GM23338 (cell line): ENCODE results near the gene SNRPD2. TPM values are rescaled to one million over a fixed set of nuclear protein-coding genes. Genes with fewer than 3 reads are reported as not detected.

Experiments
- ATAC-seq: fragments of 200-7000 bp; cut with Tn5 transposase; 3 replicates; pipeline ENCODE4 v1.9.1; 2020
- DNase-seq: peaks from one replicate; pipeline ENCODE4 v3.0.0-alpha.2; 2015; ENCODE audit warnings: low spot score
- H2AFZ ChIP-seq: fragments of 200-600 bp; sonication (generic); 2 replicates; pipeline ENCODE4 v1.8.0; 2016; ENCODE audit warnings: antibody characterized with exemption, mild to moderate bottlenecking, moderate library complexity
- H3F3A ChIP-seq: fragments of 200-600 bp; sonication (generic); replicated peaks from 2 replicates; pipeline ENCODE4 v1.8.0; 2017; ENCODE audit warnings: antibody characterized with exemption, mixed run types, low read depth
- H3K27ac ChIP-seq: fragments of 200-600 bp; sonication (generic); 2 replicates; pipeline ENCODE4 v1.6.1; 2016; ENCODE audit warnings: low read depth
- H3K27me3 ChIP-seq: fragments of 200-600 bp; sonication (generic); 2 replicates; pipeline ENCODE4 v1.8.0; 2016; ENCODE audit warnings: mild to moderate bottlenecking, mixed run types, moderate library complexity; ENCODE audit not compliant: insufficient read depth
- H3K36me3 ChIP-seq: fragments of 200-600 bp; sonication (generic); 2 replicates; pipeline ENCODE4 v1.8.0; 2016; ENCODE audit warnings: mild to moderate bottlenecking; ENCODE audit not compliant: insufficient read depth
- H3K4me1 ChIP-seq: fragments of 200-600 bp; sonication (generic); 2 replicates; pipeline ENCODE4 v1.8.0; 2016; ENCODE audit warnings: mild to moderate bottlenecking, moderate library complexity; ENCODE audit not compliant: insufficient read depth
- H3K4me2 ChIP-seq: fragments of 200-600 bp; sonication (generic); 2 replicates; pipeline ENCODE4 v1.7.1; 2017; ENCODE audit warnings: mixed run types
- H3K4me3 ChIP-seq: fragments of 200-600 bp; sonication (generic); 2 replicates; pipeline ENCODE4 v1.6.1; 2016; ENCODE audit warnings: mixed run types
- H3K79me2 ChIP-seq: fragments of 200-600 bp; sonication (generic); replicated peaks from 2 replicates; pipeline ENCODE4 v1.8.0; 2017; ENCODE audit warnings: mild to moderate bottlenecking; ENCODE audit not compliant: insufficient read depth
- H3K9me2 ChIP-seq: fragments of 200-600 bp; sonication (generic); 2 replicates; pipeline ENCODE4 v1.8.0; 2017; ENCODE audit not compliant: insufficient read depth
- H4K20me1 ChIP-seq: fragments of 200-600 bp; sonication (generic); replicated peaks from 2 replicates; pipeline ENCODE4 v1.8.0; 2017; ENCODE audit warnings: mild to moderate bottlenecking; ENCODE audit not compliant: insufficient read depth
- H3K27ac Mint-ChIP-seq: 2 replicates; pipeline ENCODE4 v1.8.0; 2020; ENCODE audit warnings: inconsistent platforms, mild to moderate bottlenecking, moderate library complexity, mixed read lengths
- H3K27me3 Mint-ChIP-seq: 3 replicates; pipeline ENCODE4 v1.8.0; 2022; ENCODE audit warnings: low read depth, mild to moderate bottlenecking, moderate library complexity, mixed read lengths, inconsistent platforms; ENCODE audit not compliant: insufficient read depth, poor library complexity
- H3K36me3 Mint-ChIP-seq: 3 replicates; pipeline ENCODE4 v1.8.0; 2021; ENCODE audit warnings: low read depth, mild to moderate bottlenecking, inconsistent platforms, moderate library complexity, mixed read lengths
- H3K4me1 Mint-ChIP-seq: 3 replicates; pipeline ENCODE4 v1.8.0; 2020; ENCODE audit warnings: mild to moderate bottlenecking, inconsistent platforms, mixed read lengths
- H3K4me3 Mint-ChIP-seq: 3 replicates; pipeline ENCODE4 v1.8.0; 2021; ENCODE audit warnings: moderate library complexity, mild to moderate bottlenecking, inconsistent platforms, mixed read lengths
- H3K9me3 Mint-ChIP-seq: 3 replicates; pipeline ENCODE4 v1.8.0; 2020; ENCODE audit warnings: moderate library complexity, mild to moderate bottlenecking, inconsistent platforms, mixed read lengths
- CREB1 ChIP-seq: fragments of 250-450 bp; sonication (Bioruptor Pico); IDR thresholded peaks from 2 replicates; pipeline ENCODE4 v1.5.0; 2020; ENCODE audit warnings: low read depth, mild to moderate bottlenecking, moderate library complexity
- CTCF ChIP-seq, 2 experiments: fragments of 200-600 bp in 1 of 2; sonication (generic) in 1 of 2; conservative IDR thresholded peaks; 2 replicates each; pipeline versions ENCODE4 v1.5.1 to v1.6.1; 2016 to 2017; ENCODE audit warnings: antibody characterized with exemption in 2 of 2, low read depth in 2 of 2, mild to moderate bottlenecking in 2 of 2, moderate library complexity in 1 of 2
- EZH2 ChIP-seq: fragments of 200-600 bp; sonication (generic); IDR thresholded peaks from one replicate; pipeline ENCODE4 v1.8.0; 2017; ENCODE audit warnings: antibody characterized with exemption, mild to moderate bottlenecking, low read depth; ENCODE audit not compliant: unreplicated experiment
- EZH2phosphoT487 ChIP-seq: fragments of 200-600 bp; sonication (generic); IDR thresholded peaks from one replicate; pipeline ENCODE4 v1.8.1; 2018; ENCODE audit warnings: antibody characterized with exemption; ENCODE audit not compliant: unreplicated experiment
- JUNB ChIP-seq: IDR thresholded peaks from one replicate; pipeline ENCODE4 v1.6.1; 2016; ENCODE audit warnings: antibody characterized with exemption; ENCODE audit not compliant: unreplicated experiment
- NANOG ChIP-seq: IDR thresholded peaks from 2 replicates; pipeline ENCODE4 v1.6.1; 2016; ENCODE audit warnings: antibody characterized with exemption, borderline replicate concordance
- POLR2AphosphoS5 ChIP-seq: IDR thresholded peaks from 2 replicates; pipeline ENCODE4 v1.6.1; 2016; ENCODE audit warnings: antibody characterized with exemption, low read depth
- REST ChIP-seq: IDR thresholded peaks from one replicate; pipeline ENCODE4 v1.6.1; 2018; ENCODE audit warnings: antibody characterized with exemption; ENCODE audit not compliant: unreplicated experiment
- STAT1 ChIP-seq: IDR thresholded peaks from one replicate; pipeline ENCODE4 v1.6.1; 2016; ENCODE audit warnings: antibody characterized with exemption; ENCODE audit not compliant: unreplicated experiment
- ZNF114 ChIP-seq: fragments of 250-450 bp; sonication (Bioruptor Pico); IDR thresholded peaks from 2 replicates; pipeline ENCODE4 v1.5.0; 2020; ENCODE audit warnings: mild to moderate bottlenecking, moderate library complexity
- ZNF331 ChIP-seq: fragments of 250-450 bp; sonication (Bioruptor Pico); IDR thresholded peaks from 2 replicates; pipeline ENCODE4 v1.5.0; 2020; ENCODE audit warnings: low read depth, mild to moderate bottlenecking, moderate library complexity
- ZNF462 ChIP-seq: fragments of 250-450 bp; sonication (Bioruptor Pico); IDR thresholded peaks from 2 replicates; pipeline ENCODE4 v1.5.0; 2020; ENCODE audit warnings: mild to moderate bottlenecking, moderate library complexity
- polyA plus RNA-seq: library from polyadenylated mRNA; unstranded; fragments of >200 nt; fragmentation: Nextera tagmentation; extraction: Ambion mirVana; gene quantifications from 2 replicates; pipeline ENCODE4 v1.2.1, GENCODE V29; 2016
- total RNA-seq: library from RNA; depleted of rRNA; stranded (reverse); fragments of >200 nt; shearing (Covaris generic); gene quantifications from 2 replicates; pipeline ENCODE4 v1.2.3, GENCODE V29; 2014

Gene SNRPD2
- total and polyA plus RNA-seq, 2 experiments from 2014 or later = 169 to 1,375 TPM

GRCh38 chr19:45664575-45664974 is 27.2 kb downstream of the SNRPD2 start:
- Histone ChIP-seq H2AFZ (peak overlapping the region; percentile 59; the same call in 1 of the 2 replicates), H3K36me3 (no peaks in the 10 kb centered on the region), H4K20me1 (no peaks in the 10 kb centered on the region), H3K4me3 (no peak overlapping the region), H3F3A (peaks cover 18% of the 10 kb centered on the region), H3K79me2 (no peaks in the 10 kb centered on the region), H3K4me1 (peaks cover 11% of the 10 kb centered on the region; the same call in 1 of the 2 replicates), H3K27me3 (peaks cover 27% of the 10 kb centered on the region), H3K27ac (no peak overlapping the region), H3K4me2 (no peak overlapping the region), H3K9me2 (no peaks in the 10 kb centered on the region)
- H3K36me3 Mint-ChIP-seq = no peaks in the 10 kb centered on the region; the same call in 2 of the 3 replicates
- no peak for DNase-seq
- H3K4me3 Mint-ChIP-seq = no peak overlapping the region
- no peak overlapping the region for H3K27ac Mint-ChIP-seq
- peaks cover 25% of the 10 kb centered on the region for H3K27me3 Mint-ChIP-seq
- H3K9me3 Mint-ChIP-seq = no peaks in the 10 kb centered on the region
- no peak for ATAC-seq
- peaks cover 12% of the 10 kb centered on the region for H3K4me1 Mint-ChIP-seq
- TF ChIP-seq ZNF331 (CRISPR knock-in tag) (no peak), ZNF462 (no peak), POLR2AphosphoS5 (no peak), CREB1 (CRISPR knock-in tag) (no peak), NANOG (no peak), REST (no peak), ZNF114 (CRISPR knock-in tag) (no peak), EZH2 (no peak), CTCF (conservative IDR thresholded peaks at IDR 0.05; ENCODE audit: low read depth in 2 of 2) (no peak), JUNB (no peak), EZH2phosphoT487 (no peak), STAT1 (no peak)
